Umbilical cord (tissue), 1 donor: ENCODE data around the gene CYSLTR1. TPM values are rescaled to one million over a fixed set of nuclear protein-coding genes. Genes with fewer than 3 reads are reported as not detected.

Experiments
- total RNA-seq: library from RNA; depleted of rRNA; stranded (reverse); fragments of >200 nt; gene quantifications from one replicate; pipeline ENCODE4 v1.2.3, GENCODE V29; 2014; ENCODE audit warnings: low replicate concordance; ENCODE audit not compliant: insufficient read depth

CYSLTR1 gene
- total RNA-seq, 1 donor from 2014 or later = 8.2 TPM

Other genes with a start within 250 kb of the CYSLTR1 start
- gene PGK1, start 223.4 kb downstream of the CYSLTR1 start, total RNA-seq = 203 TPM
- gene TAF9B, start 188.0 kb downstream of the CYSLTR1 start, total RNA-seq = 23.4 TPM